Measurements from ENCODE around the gene TRIM25. TPM values are rescaled to one million over a fixed set of nuclear protein-coding genes. Genes with fewer than 3 reads are reported as not detected.

Gene TRIM25
- polyA plus RNA-seq, 1 of the 3 experiments (the other 2 are of a cell fraction) = 17.1 TPM

- Histone ChIP-seq H3K36me3 (replicated peaks in 1 of 2; ENCODE audit: control insufficient read depth in 1 of 2, insufficient read depth in 2 of 2, low read length in 1 of 2) (peaks cover 28 to 39% of the 10 kb centered on the region in 2 experiments), H3K27me3 (ENCODE audit: insufficient read depth) (no peaks in the 10 kb centered on the region), H3K9me3 (no peaks in the 10 kb centered on the region), H4K20me1 (ENCODE audit: insufficient read depth) (no peaks in the 10 kb centered on the region), H3K4me2 (no peak overlapping the region), H3K4me1 (ENCODE audit: control insufficient read depth in 1 of 2, insufficient read depth in 2 of 2, low read depth in 1 of 2, low read length in 1 of 2) (peaks cover 3 to 7% of the 10 kb centered on the region in 2 experiments; a peak in 2 of 4 replicates), H2AFZ (ENCODE audit: low read depth) (no peak overlapping the region), H3K27ac (ENCODE audit: low read depth in 2 of 2, low read length in 1 of 2) (no peak overlapping the region), H3K79me2 (ENCODE audit: insufficient read depth) (no peaks in the 10 kb centered on the region), H3K9ac (no peak overlapping the region), H3K9me2 (no peaks in the 10 kb centered on the region; the same call in 1 of the 2 replicates), H3F3A (replicated peaks; ENCODE audit: insufficient read depth) (peaks cover 3% of the 10 kb centered on the region), H3K4me3 (ENCODE audit: low read depth in 2 of 2, low read length in 1 of 2) (no peak overlapping the region)
- WGBS (ENCODE audit: low lambda C conversion rate) = 100% methylated on average over 1 of the region's 1 CpG
- ChIA-PET CTCF (interaction anchor here (1.0 to 4.0 kb wide), 4 partner anchors 11 to 38 kb away, joined by 3 to 16 read pairs (median 4); no protein-coding TSS in a partner anchor), POLR2A (no interaction called here)
- TF ChIP-seq RFX5 (IDR thresholded peaks at IDR 0.05; ENCODE audit: low read length) (no peak), CHD2 (IDR thresholded peaks at IDR 0.05; ENCODE audit: low read length, partially characterized antibody) (no peak), SMC3 (IDR thresholded peaks at IDR 0.05; ENCODE audit: low read depth, low read length) (no peak), NRF1 (IDR thresholded peaks at IDR 0.05; ENCODE audit: low read depth, low read length) (no peak), MEF2A (IDR thresholded peaks at IDR 0.05; ENCODE audit: borderline replicate concordance, low read depth) (no peak), EP300 (IDR thresholded peaks at IDR 0.05; ENCODE audit: borderline replicate concordance in 1 of 2, low read depth in 1 of 2, low read length in 1 of 2) (no peak), FOSL2 (IDR thresholded peaks at IDR 0.05; ENCODE audit: borderline replicate concordance, low read depth) (no peak), GATA2 (CRISPR knock-in tag; IDR thresholded peaks at IDR 0.05) (no peak), USF2 (IDR thresholded peaks at IDR 0.05; ENCODE audit: borderline replicate concordance, low read depth, low read length) (no peak), CTCF (IDR thresholded peaks at IDR 0.05) (no peak), FOXM1 (IDR thresholded peaks at IDR 0.05; ENCODE audit: low read depth) (no peak)
- TF ChIP-seq, protein P1, sequence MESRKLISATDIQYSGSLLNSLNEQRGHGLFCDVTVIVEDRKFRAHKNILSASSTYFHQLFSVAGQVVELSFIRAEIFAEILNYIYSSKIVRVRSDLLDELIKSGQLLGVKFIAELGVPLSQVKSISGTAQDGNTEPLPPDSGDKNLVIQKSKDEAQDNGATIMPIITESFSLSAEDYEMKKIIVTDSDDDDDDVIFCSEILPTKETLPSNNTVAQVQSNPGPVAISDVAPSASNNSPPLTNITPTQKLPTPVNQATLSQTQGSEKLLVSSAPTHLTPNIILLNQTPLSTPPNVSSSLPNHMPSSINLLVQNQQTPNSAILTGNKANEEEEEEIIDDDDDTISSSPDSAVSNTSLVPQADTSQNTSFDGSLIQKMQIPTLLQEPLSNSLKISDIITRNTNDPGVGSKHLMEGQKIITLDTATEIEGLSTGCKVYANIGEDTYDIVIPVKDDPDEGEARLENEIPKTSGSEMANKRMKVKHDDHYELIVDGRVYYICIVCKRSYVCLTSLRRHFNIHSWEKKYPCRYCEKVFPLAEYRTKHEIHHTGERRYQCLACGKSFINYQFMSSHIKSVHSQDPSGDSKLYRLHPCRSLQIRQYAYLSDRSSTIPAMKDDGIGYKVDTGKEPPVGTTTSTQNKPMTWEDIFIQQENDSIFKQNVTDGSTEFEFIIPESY (IDR thresholded peaks at IDR 0.05; ENCODE audit: borderline replicate concordance, low read depth) = no peak
- DNase-seq = no peak
These were observed 67.9 kb downstream of the TRIM25 start for GRCh38 chr17:56845934-56846333.
